ENCODE measurements around the gene ZNF91. TPM values are rescaled to one million over a fixed set of nuclear protein-coding genes. Genes with fewer than 3 reads are reported as not detected.
"Not testable (repeated sequence)": the region's sequence is repeated elsewhere in the genome, so short reads cannot be mapped to it uniquely, and the experiment has no call there.

Gene ZNF91
- polyA plus RNA-seq, 1 donor (not counting 4 experiments of a cell fraction or from before 2014, with no cell fraction given), result 14.1 TPM

- Histone ChIP-seq H4K20me1 (ENCODE audit: control insufficient read depth, extremely low read depth, insufficient read depth, low read length) (no peaks in the 10 kb centered on the region), H3K27me3 (ENCODE audit: control insufficient read depth, extremely low read depth, insufficient read depth, low read length) (no peaks in the 10 kb centered on the region), H3K9ac (ENCODE audit: control insufficient read depth, extremely low read depth, insufficient read depth, low read length) (no peak overlapping the region), H3K27ac (ENCODE audit: control insufficient read depth, insufficient read depth, low read length) (no peak overlapping the region), H3K36me3 (ENCODE audit: control insufficient read depth in 2 of 2, extremely low read depth in 1 of 2, insufficient read depth in 2 of 2, low read length in 2 of 2) (peaks cover 17 to 20% of the 10 kb centered on the region in 2 experiments), H3K9me1 (ENCODE audit: control insufficient read depth, extremely low read depth, insufficient read depth, low read length) (no peaks in the 10 kb centered on the region), H3K4me3 (ENCODE audit: control insufficient read depth in 2 of 3, extremely low read depth in 1 of 3, insufficient read depth in 2 of 3, low read depth in 1 of 3, low read length in 3 of 3) (no peak overlapping the region), H2AFZ (ENCODE audit: control insufficient read depth, low read length) (no peak overlapping the region), H3K9me3 (ENCODE audit: control insufficient read depth, low read depth, low read length) (peaks cover 18% of the 10 kb centered on the region), H3K4me2 (ENCODE audit: control insufficient read depth, extremely low read depth, insufficient read depth, low read depth, low read length) (no peak overlapping the region), H3K4me1 (ENCODE audit: control insufficient read depth, extremely low read depth, insufficient read depth, low read length) (no peaks in the 10 kb centered on the region), H3K79me2 (ENCODE audit: control insufficient read depth, insufficient read depth, low read length) (peaks cover 88% of the 10 kb centered on the region)
- FAIRE-seq (no peak), DNase-seq (ENCODE audit: low read depth, low spot score) (no peak)
- no peak for TF ChIP-seq EZH2 (IDR thresholded peaks at IDR 0.05; ENCODE audit: low read length)
- dilution Hi-C loops (cut with MboI; ENCODE audit: extremely low pct_ligation_motif_present, low sequenced_read_pairs), result no loop called here
Observed at GRCh38 chr19:23381114-23381513, 14.2 kb downstream of the ZNF91 start.

GRCh38 chr19:23379671-23380070 is 15.6 kb downstream of the ZNF91 start:
- Histone ChIP-seq H3K9me3 (ENCODE audit: control insufficient read depth, low read depth, low read length) (peaks cover 14% of the 10 kb centered on the region), H3K36me3 (ENCODE audit: control insufficient read depth in 2 of 2, extremely low read depth in 1 of 2, insufficient read depth in 2 of 2, low read length in 2 of 2) (peaks cover 15 to 16% of the 10 kb centered on the region in 2 experiments), H3K79me2 (ENCODE audit: control insufficient read depth, insufficient read depth, low read length) (peaks cover 83% of the 10 kb centered on the region)
- FAIRE-seq; H3K4me3 ChIP-seq (ENCODE audit: control insufficient read depth in 2 of 3, extremely low read depth in 1 of 3, insufficient read depth in 2 of 3, low read depth in 1 of 3, low read length in 3 of 3); H3K27me3 ChIP-seq (ENCODE audit: control insufficient read depth, extremely low read depth, insufficient read depth, low read length); H3K4me2 ChIP-seq (ENCODE audit: control insufficient read depth, extremely low read depth, insufficient read depth, low read depth, low read length); H3K9ac ChIP-seq (ENCODE audit: control insufficient read depth, extremely low read depth, insufficient read depth, low read length); H3K27ac ChIP-seq (ENCODE audit: control insufficient read depth, insufficient read depth, low read length); H2AFZ ChIP-seq (ENCODE audit: control insufficient read depth, low read length); H4K20me1 ChIP-seq (ENCODE audit: control insufficient read depth, extremely low read depth, insufficient read depth, low read length); H3K4me1 ChIP-seq (ENCODE audit: control insufficient read depth, extremely low read depth, insufficient read depth, low read length); H3K9me1 ChIP-seq (ENCODE audit: control insufficient read depth, extremely low read depth, insufficient read depth, low read length); DNase-seq (ENCODE audit: low read depth, low spot score); dilution Hi-C loops (cut with MboI; ENCODE audit: extremely low pct_ligation_motif_present, low sequenced_read_pairs): not testable (repeated sequence)

DNA sequence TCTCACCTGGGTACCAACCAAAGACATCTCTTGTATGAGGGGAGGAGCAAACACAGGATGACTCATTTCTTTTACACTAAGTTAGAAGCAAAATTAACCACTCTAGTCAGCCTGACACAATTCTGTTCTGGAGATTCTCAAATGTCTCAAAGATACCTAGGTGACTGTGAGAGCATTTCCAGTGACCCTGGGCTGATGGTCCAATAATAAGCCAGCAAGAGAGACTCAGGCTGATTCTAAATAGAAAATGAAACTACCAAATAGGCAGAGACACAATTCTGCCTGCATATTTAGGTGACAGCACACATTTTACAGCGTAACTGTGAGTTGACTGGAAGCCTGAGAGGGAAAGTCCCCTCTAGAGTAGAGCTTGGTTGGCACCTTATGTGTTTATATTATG is 16.3 kb downstream of the ZNF91 start:
- Histone ChIP-seq H3K9me1 (ENCODE audit: control insufficient read depth, extremely low read depth, insufficient read depth, low read length) (no peaks in the 10 kb centered on the region), H3K79me2 (ENCODE audit: control insufficient read depth, insufficient read depth, low read length) (peaks cover 75% of the 10 kb centered on the region), H3K9me3 (ENCODE audit: control insufficient read depth, low read depth, low read length) (peaks cover 13% of the 10 kb centered on the region), H2AFZ (ENCODE audit: control insufficient read depth, low read length) (no peak overlapping the region), H3K4me1 (ENCODE audit: control insufficient read depth, extremely low read depth, insufficient read depth, low read length) (no peaks in the 10 kb centered on the region), H3K4me2 (ENCODE audit: control insufficient read depth, extremely low read depth, insufficient read depth, low read depth, low read length) (no peak overlapping the region), H3K36me3 (ENCODE audit: control insufficient read depth in 2 of 2, extremely low read depth in 1 of 2, insufficient read depth in 2 of 2, low read length in 2 of 2) (peaks cover 8 to 15% of the 10 kb centered on the region in 2 experiments), H3K27me3 (ENCODE audit: control insufficient read depth, extremely low read depth, insufficient read depth, low read length) (no peaks in the 10 kb centered on the region), H3K27ac (ENCODE audit: control insufficient read depth, insufficient read depth, low read length) (no peak overlapping the region), H4K20me1 (ENCODE audit: control insufficient read depth, extremely low read depth, insufficient read depth, low read length) (no peaks in the 10 kb centered on the region), H3K4me3 (ENCODE audit: control insufficient read depth in 2 of 3, extremely low read depth in 1 of 3, insufficient read depth in 2 of 3, low read depth in 1 of 3, low read length in 3 of 3) (no peak overlapping the region), H3K9ac (ENCODE audit: control insufficient read depth, extremely low read depth, insufficient read depth, low read length) (no peak overlapping the region)
- FAIRE-seq, result no peak
- TF ChIP-seq, protein P1, sequence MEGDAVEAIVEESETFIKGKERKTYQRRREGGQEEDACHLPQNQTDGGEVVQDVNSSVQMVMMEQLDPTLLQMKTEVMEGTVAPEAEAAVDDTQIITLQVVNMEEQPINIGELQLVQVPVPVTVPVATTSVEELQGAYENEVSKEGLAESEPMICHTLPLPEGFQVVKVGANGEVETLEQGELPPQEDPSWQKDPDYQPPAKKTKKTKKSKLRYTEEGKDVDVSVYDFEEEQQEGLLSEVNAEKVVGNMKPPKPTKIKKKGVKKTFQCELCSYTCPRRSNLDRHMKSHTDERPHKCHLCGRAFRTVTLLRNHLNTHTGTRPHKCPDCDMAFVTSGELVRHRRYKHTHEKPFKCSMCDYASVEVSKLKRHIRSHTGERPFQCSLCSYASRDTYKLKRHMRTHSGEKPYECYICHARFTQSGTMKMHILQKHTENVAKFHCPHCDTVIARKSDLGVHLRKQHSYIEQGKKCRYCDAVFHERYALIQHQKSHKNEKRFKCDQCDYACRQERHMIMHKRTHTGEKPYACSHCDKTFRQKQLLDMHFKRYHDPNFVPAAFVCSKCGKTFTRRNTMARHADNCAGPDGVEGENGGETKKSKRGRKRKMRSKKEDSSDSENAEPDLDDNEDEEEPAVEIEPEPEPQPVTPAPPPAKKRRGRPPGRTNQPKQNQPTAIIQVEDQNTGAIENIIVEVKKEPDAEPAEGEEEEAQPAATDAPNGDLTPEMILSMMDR (optimal IDR thresholded peaks at IDR 0.05 in 1 of 3, IDR thresholded peaks at IDR 0.05 in 1 of 3, conservative IDR thresholded peaks at IDR 0.05 in 1 of 3; ENCODE audit: extremely low read depth in 1 of 3, insufficient read depth in 2 of 3, low read length in 3 of 3), result no peak
- TF ChIP-seq EZH2 (IDR thresholded peaks at IDR 0.05; ENCODE audit: low read length), result no peak
- dilution Hi-C loops (cut with MboI; ENCODE audit: extremely low pct_ligation_motif_present, low sequenced_read_pairs), result no loop called here
- DNase-seq (ENCODE audit: low read depth, low spot score), result no peak
